BJ (cell line): Measurements from ENCODE around the gene CELA2B. TPM values are rescaled to one million over a fixed set of nuclear protein-coding genes. Genes with fewer than 3 reads are reported as not detected.
"Not testable (repeated sequence)": the region's sequence is repeated elsewhere in the genome, so short reads cannot be mapped to it uniquely, and the experiment has no call there.

Experiments
- CTCF ChIA-PET: fragments of 350-600 bp; formaldehyde crosslinking; extraction: SDS; loops from one replicate; lab custom pipeline; 2021; ENCODE audit warnings: antibody characterized with exemption, inconsistent platforms; lab: Yijun Ruan, JAX
- POLR2A ChIA-PET: fragments of 300-600 bp; sonication (Branson Sonifier 250); formaldehyde crosslinking; extraction: SDS; loops from one replicate; lab custom pipeline; 2021; ENCODE audit warnings: antibody characterized with exemption; lab: Charles Lee
- DNase-seq: peaks from one replicate; pipeline ENCODE4 v3.0.0-alpha.2; 2011; ENCODE audit warnings: low read depth
- H3K27me3 ChIP-seq: 2 replicates; pipeline ENCODE4 v1.6.0; 2011; ENCODE audit warnings: low read length; ENCODE audit not compliant: control insufficient read depth, insufficient read depth
- H3K36me3 ChIP-seq: 2 replicates; pipeline ENCODE4 v1.5.1; 2011; ENCODE audit warnings: low read length; ENCODE audit not compliant: control insufficient read depth, insufficient read depth
- H3K4me3 ChIP-seq: 2 replicates; pipeline ENCODE4 v1.5.1; 2011; ENCODE audit warnings: low read depth, mild to moderate bottlenecking, control low read depth, low read length
- CTCF ChIP-seq: IDR thresholded peaks from 2 replicates; pipeline ENCODE4 v1.5.1; 2011; ENCODE audit warnings: low read depth, mild to moderate bottlenecking, control low read depth, inconsistent platforms, low read length, moderate library complexity; ENCODE audit not compliant: insufficient read depth
- polyA plus RNA-seq: library from polyadenylated mRNA; depleted of rRNA; stranded (reverse); fragments of >200 nt; gene quantifications from 2 replicates; pipeline ENCODE4 v1.2.3, GENCODE V29; 2011

CELA2B gene
- polyA plus RNA-seq, 1 experiment = not detected

DNA sequence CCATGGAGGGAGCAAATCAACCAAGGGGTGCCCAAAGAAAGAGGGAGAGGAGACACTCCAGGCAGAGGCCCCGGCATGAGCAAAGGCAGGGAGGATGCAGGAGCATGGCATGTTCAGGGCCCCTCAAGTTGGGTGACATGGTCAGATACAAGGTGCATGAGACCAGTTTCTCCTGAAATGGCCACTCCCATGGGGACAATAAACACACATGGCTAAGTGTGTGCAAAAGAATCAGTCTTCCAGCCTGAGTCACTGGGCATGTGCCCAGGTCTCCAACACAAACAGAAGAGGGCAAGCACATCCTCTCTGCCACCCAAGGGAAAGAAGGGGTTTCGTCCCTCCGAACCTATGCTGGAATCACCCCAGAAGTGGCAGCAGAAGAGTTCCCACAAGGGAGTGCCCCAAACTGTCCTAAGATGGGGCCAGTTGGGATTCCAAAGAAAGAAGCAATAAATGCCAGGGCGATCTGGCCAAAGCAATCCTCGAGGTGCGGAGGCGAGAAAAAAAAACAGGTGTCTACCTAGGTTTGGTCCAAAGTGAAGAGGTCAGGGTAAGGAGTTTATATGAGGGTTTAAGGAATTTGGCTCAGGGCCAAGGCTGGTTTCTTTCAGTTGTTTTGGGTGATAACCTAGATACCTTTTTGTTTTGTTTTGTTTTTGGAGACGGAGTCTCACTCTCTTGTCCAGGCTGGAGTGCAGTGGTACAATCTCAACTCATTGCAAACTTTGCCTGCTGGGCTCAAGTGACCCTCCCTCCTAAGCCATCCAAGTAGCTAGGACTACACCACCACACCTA is 34.9 kb downstream of the CELA2B start:
- Histone ChIP-seq H3K4me3 (no peak overlapping the region), H3K27me3 (no peaks in the 10 kb centered on the region), H3K36me3 (peaks cover 2% of the 10 kb centered on the region)
- CTCF ChIA-PET = no interaction called here
- no peak for TF ChIP-seq CTCF
- POLR2A ChIA-PET = no interaction called here
- DNase-seq = no peak

DNA sequence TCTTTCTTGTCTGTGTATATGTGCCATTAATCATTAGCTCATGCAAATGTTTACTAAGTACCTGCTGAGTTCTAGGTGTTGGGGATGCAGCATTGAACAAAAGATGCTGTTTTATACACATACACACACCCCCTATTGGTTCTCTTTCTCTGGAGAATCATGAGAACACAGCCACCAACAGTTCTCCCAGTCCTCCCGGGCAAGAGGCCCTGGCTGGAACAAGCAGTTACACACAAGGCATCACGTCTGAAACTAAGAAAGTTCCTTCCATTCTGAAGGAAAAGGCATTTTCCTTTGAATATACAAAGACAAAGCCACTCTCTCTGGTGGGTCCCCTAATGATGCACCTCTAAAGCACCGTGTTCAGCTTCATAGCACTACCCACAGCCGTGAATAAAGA is 37.3 kb downstream of the CELA2B start:
- DNase-seq = no peak
- peaks cover 2% of the 10 kb centered on the region; the same call in 1 of the 2 replicates for H3K36me3 ChIP-seq
- ChIA-PET POLR2A (no interaction called here), CTCF (no interaction called here)
- no peaks in the 10 kb centered on the region for H3K27me3 ChIP-seq
- TF ChIP-seq CTCF = no peak
- no peak overlapping the region for H3K4me3 ChIP-seq

- Histone ChIP-seq H3K4me3 (no peak overlapping the region), H3K36me3 (peaks cover 2% of the 10 kb centered on the region; the same call in 1 of the 2 replicates), H3K27me3 (no peaks in the 10 kb centered on the region)
- no peak for TF ChIP-seq CTCF
- DNase-seq = no peak
- ChIA-PET CTCF (interaction anchor here (0.6 kb wide), 1 partner anchor 242 kb away, joined by 3 read pairs; no protein-coding TSS in a partner anchor), POLR2A (no interaction called here)
Observed at GRCh38 chr1:15513919-15514318, 38.0 kb downstream of the CELA2B start.

DNA sequence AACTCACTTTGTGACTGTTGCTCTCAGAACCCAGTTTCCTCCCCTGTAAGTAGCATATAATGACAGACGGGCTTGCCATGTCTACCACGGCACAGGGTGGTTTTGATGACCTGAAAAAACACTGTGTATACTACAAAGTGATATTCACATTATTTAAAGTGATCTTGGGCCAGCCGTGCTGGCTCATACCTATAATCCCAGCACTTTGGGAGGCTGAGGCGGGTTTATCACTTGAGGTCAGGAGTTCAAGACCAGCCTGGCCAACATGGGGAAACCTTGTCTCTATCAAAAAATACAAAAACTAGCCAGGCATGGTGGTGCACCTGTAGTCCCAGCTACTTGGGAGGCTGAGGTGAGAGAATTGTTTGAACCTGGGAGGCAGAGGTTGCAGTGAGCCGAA is 38.7 kb downstream of the CELA2B start:
- DNase-seq, H3K27me3 ChIP-seq, H3K36me3 ChIP-seq, H3K4me3 ChIP-seq, POLR2A ChIA-PET: not testable (repeated sequence)
- CTCF ChIA-PET = interaction anchor here (0.6 kb wide), 1 partner anchor 243 kb away, joined by 3 read pairs; no protein-coding TSS in a partner anchor

DNA sequence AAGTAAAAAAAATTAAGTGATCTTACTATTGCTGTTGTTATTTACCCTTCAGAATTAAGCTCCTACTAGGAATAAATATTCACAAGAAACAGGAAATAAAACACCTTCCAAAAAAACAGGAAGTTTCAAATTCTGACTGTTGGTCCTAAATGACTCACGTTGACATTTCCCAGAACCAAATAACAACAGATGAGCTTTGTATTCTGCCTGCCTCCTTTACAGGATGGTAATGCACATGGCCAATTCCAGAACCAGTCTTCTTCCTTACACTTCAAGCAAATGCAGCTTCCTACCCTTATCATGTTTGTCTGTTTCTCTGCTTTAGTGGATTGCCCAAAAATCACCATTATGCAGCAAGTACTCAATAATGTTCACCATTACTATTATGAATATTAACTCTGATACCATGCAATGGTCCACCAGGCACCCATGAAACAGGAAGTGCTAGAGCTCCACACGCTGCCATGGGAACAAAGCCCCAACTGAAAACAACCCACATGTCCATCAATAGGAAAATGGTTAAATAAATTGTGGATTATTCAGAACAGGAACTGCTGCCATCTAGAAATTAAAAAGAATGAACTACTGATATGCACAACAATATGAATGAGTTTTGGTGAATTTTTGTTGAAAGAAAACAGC is 39.2 kb downstream of the CELA2B start:
- no peak for DNase-seq
- ChIA-PET POLR2A (interaction anchor here (0.6 kb wide), 1 partner anchor 1757 kb away, joined by 3 read pairs; no protein-coding TSS in a partner anchor), CTCF (no interaction called here)
- Histone ChIP-seq H3K27me3 (no peaks in the 10 kb centered on the region), H3K4me3 (no peak overlapping the region), H3K36me3 (peaks cover 2% of the 10 kb centered on the region; the same call in 1 of the 2 replicates)
- no peak for TF ChIP-seq CTCF
